Neural cell (in vitro differentiated cells): ENCODE measurements around the gene TREML1. TPM values are rescaled to one million over a fixed set of nuclear protein-coding genes. Genes with fewer than 3 reads are reported as not detected.

Experiments
- H2AFZ ChIP-seq: fragments of 200-600, 300-800 bp; sonication (generic), shearing (Covaris generic); 2 replicates; pipeline ENCODE4 v1.6.0; 2014; ENCODE audit warnings: low read depth, mild to moderate bottlenecking, antibody characterized with exemption, low read length, moderate library complexity
- H3F3A ChIP-seq: fragments of 200-600 bp; shearing (Covaris generic); 2 replicates; pipeline ENCODE4 v1.6.1; 2016; ENCODE audit warnings: mild to moderate bottlenecking, moderate library complexity, mixed read lengths, antibody characterized with exemption, low read length; ENCODE audit not compliant: insufficient read depth, poor library complexity, severe bottlenecking
- H3K27ac ChIP-seq: fragments of 200-600, 300-800 bp; sonication (generic), shearing (Covaris generic); 2 replicates; pipeline ENCODE4 v1.5.1; 2014; ENCODE audit warnings: mild to moderate bottlenecking, low read length, moderate library complexity
- H3K27me3 ChIP-seq: fragments of 300-800, 200-600 bp; sonication (generic), shearing (Covaris generic); 2 replicates; pipeline ENCODE4 v1.6.0; 2014; ENCODE audit warnings: mild to moderate bottlenecking, low read depth, low read length, moderate library complexity; ENCODE audit not compliant: insufficient read depth
- H3K36me3 ChIP-seq: fragments of 300-800, 200-600 bp; sonication (generic), shearing (Covaris generic); 2 replicates; pipeline ENCODE4 v1.5.1; 2014; ENCODE audit warnings: mild to moderate bottlenecking, antibody characterized with exemption, low read length, moderate library complexity; ENCODE audit not compliant: insufficient read depth
- H3K4me2 ChIP-seq: fragments of 300-800, 200-600 bp; sonication (generic), shearing (Covaris generic); 2 replicates; pipeline ENCODE4 v1.6.0; 2014; ENCODE audit warnings: mild to moderate bottlenecking, low read length
- H3K4me3 ChIP-seq: fragments of 300-800, 200-600 bp; sonication (generic), shearing (Covaris generic); 2 replicates; pipeline ENCODE4 v1.5.1; 2014; ENCODE audit warnings: mild to moderate bottlenecking, low read length, moderate library complexity
- H3K79me2 ChIP-seq: fragments of 200-600 bp; shearing (Covaris generic); replicated peaks from 2 replicates; pipeline ENCODE4 v1.6.0; 2014; ENCODE audit warnings: mild to moderate bottlenecking, low read length, moderate library complexity; ENCODE audit not compliant: insufficient read depth
- H3K9ac ChIP-seq: fragments of 300-800, 200-600 bp; sonication (generic), shearing (Covaris generic); 2 replicates; pipeline ENCODE4 v1.6.1; 2016; ENCODE audit warnings: mild to moderate bottlenecking, low read length, mixed read lengths
- H3K9me2 ChIP-seq: fragments of 200-600 bp; shearing (Covaris generic); 2 replicates; pipeline ENCODE4 v1.6.1; 2016; ENCODE audit warnings: mild to moderate bottlenecking, low read length, mixed read lengths; ENCODE audit not compliant: insufficient read depth
- H3K9me3 ChIP-seq: fragments of 200-600, 300-800 bp; sonication (generic), shearing (Covaris generic); 2 replicates; pipeline ENCODE4 v1.6.1; 2016; ENCODE audit warnings: mild to moderate bottlenecking, mixed run types, low read length, moderate library complexity, mixed read lengths
- H4K20me1 ChIP-seq: fragments of 200-600 bp; shearing (Covaris generic); 2 replicates; pipeline ENCODE4 v1.6.1; 2016; ENCODE audit warnings: mild to moderate bottlenecking, mixed run types; ENCODE audit not compliant: insufficient read depth
- EP300 ChIP-seq: fragments of 450-650 bp; conservative IDR thresholded peaks from 2 replicates; pipeline ENCODE4 v1.6.1; 2014; ENCODE audit warnings: antibody characterized with exemption, mild to moderate bottlenecking, moderate library complexity; ENCODE audit not compliant: poor library complexity, severe bottlenecking
- EZH2 ChIP-seq: fragments of 200-600, 300-800 bp; shearing (Covaris generic), sonication (generic); IDR thresholded peaks from 2 replicates; pipeline ENCODE4 v1.6.1; 2014; ENCODE audit warnings: antibody characterized with exemption, low read length, borderline replicate concordance, mild to moderate bottlenecking; ENCODE audit not compliant: insufficient read depth, poor library complexity, severe bottlenecking
- MXI1 ChIP-seq: fragments of 450-650 bp; conservative IDR thresholded peaks from 2 replicates; pipeline ENCODE4 v1.6.1; 2014; ENCODE audit warnings: antibody characterized with exemption, mild to moderate bottlenecking; ENCODE audit not compliant: poor library complexity, severe bottlenecking
- RAD21 ChIP-seq: fragments of 450-650 bp; conservative IDR thresholded peaks from 2 replicates; pipeline ENCODE4 v1.6.1; 2014; ENCODE audit warnings: antibody characterized with exemption, mild to moderate bottlenecking, moderate library complexity
- REST ChIP-seq: IDR thresholded peaks from 2 replicates; pipeline ENCODE4 v1.6.1; 2012; ENCODE audit warnings: borderline replicate concordance
- SMC3 ChIP-seq: fragments of 450-650 bp; conservative IDR thresholded peaks from 2 replicates; pipeline ENCODE4 v1.6.1; 2014; ENCODE audit warnings: antibody characterized with exemption, mild to moderate bottlenecking, moderate library complexity; ENCODE audit not compliant: poor library complexity
- TAF1 ChIP-seq: IDR thresholded peaks from 2 replicates; pipeline ENCODE4 v1.6.1; 2012; ENCODE audit warnings: low read depth
- polyA plus RNA-seq: library from polyadenylated mRNA; depleted of rRNA; stranded (reverse); fragments of >200 nt; gene quantifications from 2 replicates; pipeline ENCODE4 v1.2.3, GENCODE V29; 2014

Gene TREML1
- polyA plus RNA-seq, 1 donor from 2014 or later = not detected

GRCh38 chr6:41159415-41160082, 5.4 kb upstream of the TREML1 start:
- H4K20me1 ChIP-seq = no peaks in the 10 kb centered on the region
- no peaks in the 10 kb centered on the region for H3K79me2 ChIP-seq
- H3K27me3 ChIP-seq = no peaks in the 10 kb centered on the region
- no peak overlapping the region for H3K9ac ChIP-seq
- H2AFZ ChIP-seq = no peak overlapping the region
- no peak overlapping the region for H3K4me3 ChIP-seq
- no peaks in the 10 kb centered on the region for H3K9me3 ChIP-seq
- H3K9me2 ChIP-seq = no peaks in the 10 kb centered on the region
- H3K4me2 ChIP-seq = no peak overlapping the region
- H3K27ac ChIP-seq = no peak overlapping the region
- no peaks in the 10 kb centered on the region for H3F3A ChIP-seq
- no peaks in the 10 kb centered on the region for H3K36me3 ChIP-seq
- no peak for TF ChIP-seq TAF1
- no peak for TF ChIP-seq SMC3
- TF ChIP-seq RAD21 = no peak

- H3K36me3 ChIP-seq = no peaks in the 10 kb centered on the region
- H2AFZ ChIP-seq = no peak overlapping the region
- H4K20me1 ChIP-seq = no peaks in the 10 kb centered on the region
- no peaks in the 10 kb centered on the region for H3K27me3 ChIP-seq
- H3K27ac ChIP-seq = no peak overlapping the region
- no peaks in the 10 kb centered on the region for H3K79me2 ChIP-seq
- H3K4me3 ChIP-seq = no peak overlapping the region
- H3K9me2 ChIP-seq = no peaks in the 10 kb centered on the region
- H3K9ac ChIP-seq = no peak overlapping the region
- no peaks in the 10 kb centered on the region for H3F3A ChIP-seq
- no peak overlapping the region for H3K4me2 ChIP-seq
- TF ChIP-seq SMC3 (no peak), EZH2 (no peak), REST (no peak), EP300 (no peak), MXI1 (no peak), RAD21 (no peak)
- no peaks in the 10 kb centered on the region for H3K9me3 ChIP-seq
These were observed 3.2 kb upstream of the TREML1 start for GRCh38 chr6:41157323-41157722.

- Histone ChIP-seq H3K9me3 (no peaks in the 10 kb centered on the region), H3K9me2 (no peaks in the 10 kb centered on the region), H3K9ac (no peak overlapping the region), H2AFZ (no peak overlapping the region), H3K4me2 (no peak overlapping the region), H3K36me3 (no peaks in the 10 kb centered on the region), H3K4me3 (no peak overlapping the region), H3K79me2 (no peaks in the 10 kb centered on the region), H4K20me1 (no peaks in the 10 kb centered on the region), H3F3A (no peaks in the 10 kb centered on the region), H3K27me3 (no peaks in the 10 kb centered on the region), H3K27ac (no peak overlapping the region)
- no peak for TF ChIP-seq EZH2
These were observed 2.6 kb upstream of the TREML1 start for GRCh38 chr6:41156771-41157170.
